Prostate gland (tissue), 2 donors: ENCODE measurements around the gene IFI35. TPM values are rescaled to one million over a fixed set of nuclear protein-coding genes. Genes with fewer than 3 reads are reported as not detected.

Experiments used
- DNase-seq: peaks from one replicate; pipeline ENCODE4 v3.0.0-alpha.2; 2019; ENCODE audit warnings: low spot score
- H3K27ac ChIP-seq, 2 donors: fragments of 200-600 bp; sonication (generic); 2 replicates each; pipeline ENCODE4 v1.5.1; 2017 to 2019
- H3K27me3 ChIP-seq: fragments of 200-600 bp; sonication (generic); replicated peaks from 2 replicates; pipeline ENCODE4 v1.5.1; 2019; ENCODE audit not compliant: insufficient read depth
- H3K36me3 ChIP-seq, 2 donors: fragments of 200-600 bp; sonication (generic); 1 replicate in 1 of 2; 2 replicates in 1 of 2; pipeline versions ENCODE4 v1.5.1 to v1.8.1; 2017 to 2019
- H3K4me1 ChIP-seq: fragments of 200-600 bp; sonication (generic); replicated peaks from 2 replicates; pipeline ENCODE4 v1.5.1; 2019
- H3K4me3 ChIP-seq, 2 donors: fragments of 200-600 bp; sonication (generic); 2 replicates each; pipeline ENCODE4 v1.5.1; 2017 to 2019
- H3K9me3 ChIP-seq: fragments of 200-600 bp; sonication (generic); 2 replicates; pipeline ENCODE4 v1.5.1; 2017
- POLR2A ChIP-seq: fragments of 450-650 bp; IDR thresholded peaks from one replicate; pipeline ENCODE4 v1.6.1; 2016; ENCODE audit warnings: antibody characterized with exemption, mild to moderate bottlenecking
- POLR2AphosphoS5 ChIP-seq: sonication (generic); formaldehyde crosslinking; IDR thresholded peaks from one replicate; pipeline ENCODE4 v1.6.1; 2017; ENCODE audit warnings: antibody characterized with exemption
- WGBS: methylation state at CpG from one replicate; pipeline ENCODE4 v1.1.5; 2018; 5-methylcytosine and 5-hydroxymethylcytosine counted together
- intact Hi-C: fragments of 100-400 bp; cut with DNase I; formaldehyde crosslinking; loops from one replicate; pipeline ENCODE4 v1.14.2; 2022
- total RNA-seq, 2 donors: library from RNA; depleted of rRNA; stranded (reverse); fragments of >200 nt; gene quantifications; one replicate each; pipeline ENCODE4 v1.1.0, GENCODE V29; 2016
- TF ChIP-seq, protein P1 (sequence below), 4 experiments: fragments of 200-600 bp in 2 of 4; fragments of 450-650 bp in 2 of 4; sonication (generic) in 2 of 4; IDR thresholded peaks; 1 replicate in 3 of 4; 2 replicates in 1 of 4; pipeline ENCODE4 v1.5.1; 2016 to 2019; ENCODE audit warnings: antibody characterized with exemption in 4 of 4, mild to moderate bottlenecking in 2 of 4, moderate library complexity in 2 of 4

The IFI35 gene
- total RNA-seq, 2 donors from 2014 or later, result 35.6 to 40.1 TPM

DNA sequence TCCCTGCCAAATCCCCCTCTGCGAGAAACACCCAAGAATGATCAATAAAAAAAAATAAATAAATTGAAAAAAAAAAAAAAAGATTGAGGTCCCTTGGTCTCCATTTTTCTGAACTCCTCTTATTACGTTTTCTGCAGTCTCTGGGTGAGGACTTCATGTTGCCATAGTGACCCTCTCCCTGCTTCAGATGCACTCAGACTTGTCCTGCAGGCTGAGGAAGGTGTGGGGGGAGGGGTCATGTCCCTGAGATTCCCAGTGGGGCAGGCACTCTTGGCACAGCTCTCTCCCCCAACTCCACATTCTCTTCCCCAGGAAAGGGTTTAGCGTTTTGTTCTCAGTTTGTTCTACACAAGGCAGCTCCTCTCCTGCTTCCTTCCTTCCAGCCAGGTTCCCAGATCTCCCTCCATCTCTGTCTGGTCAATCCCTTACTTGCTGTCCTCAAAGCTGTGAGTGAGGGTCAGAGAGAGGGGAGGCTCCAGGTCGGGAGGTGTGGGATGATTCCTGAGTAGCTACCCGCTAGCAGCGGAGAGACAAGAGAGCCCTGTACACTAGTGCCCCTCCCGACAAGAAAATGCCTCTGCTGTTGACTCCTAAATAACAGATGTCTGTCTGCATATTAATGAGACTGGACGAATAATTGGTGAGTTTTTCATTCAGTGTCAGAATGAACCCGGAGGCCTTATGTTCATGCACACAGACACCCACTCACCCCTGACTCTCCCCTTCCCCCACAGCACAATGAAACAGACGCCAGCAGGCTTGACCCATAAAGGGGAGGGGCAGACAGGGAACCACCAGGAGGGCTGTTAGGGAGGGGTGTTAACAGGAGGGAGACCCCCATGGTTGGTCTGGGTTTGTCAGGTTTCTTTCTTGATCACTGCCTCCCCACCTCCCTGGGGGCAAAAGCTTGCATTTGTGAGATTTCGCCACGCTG lies 27.6 kb downstream of the IFI35 start:
- H3K4me3 ChIP-seq, result no peak overlapping the region
- H3K27me3 ChIP-seq, result no peaks in the 10 kb centered on the region
- H3K36me3 ChIP-seq, result no peaks in the 10 kb centered on the region
- intact Hi-C loops, result no loop called here
- no peak for DNase-seq
- TF ChIP-seq, protein P1, sequence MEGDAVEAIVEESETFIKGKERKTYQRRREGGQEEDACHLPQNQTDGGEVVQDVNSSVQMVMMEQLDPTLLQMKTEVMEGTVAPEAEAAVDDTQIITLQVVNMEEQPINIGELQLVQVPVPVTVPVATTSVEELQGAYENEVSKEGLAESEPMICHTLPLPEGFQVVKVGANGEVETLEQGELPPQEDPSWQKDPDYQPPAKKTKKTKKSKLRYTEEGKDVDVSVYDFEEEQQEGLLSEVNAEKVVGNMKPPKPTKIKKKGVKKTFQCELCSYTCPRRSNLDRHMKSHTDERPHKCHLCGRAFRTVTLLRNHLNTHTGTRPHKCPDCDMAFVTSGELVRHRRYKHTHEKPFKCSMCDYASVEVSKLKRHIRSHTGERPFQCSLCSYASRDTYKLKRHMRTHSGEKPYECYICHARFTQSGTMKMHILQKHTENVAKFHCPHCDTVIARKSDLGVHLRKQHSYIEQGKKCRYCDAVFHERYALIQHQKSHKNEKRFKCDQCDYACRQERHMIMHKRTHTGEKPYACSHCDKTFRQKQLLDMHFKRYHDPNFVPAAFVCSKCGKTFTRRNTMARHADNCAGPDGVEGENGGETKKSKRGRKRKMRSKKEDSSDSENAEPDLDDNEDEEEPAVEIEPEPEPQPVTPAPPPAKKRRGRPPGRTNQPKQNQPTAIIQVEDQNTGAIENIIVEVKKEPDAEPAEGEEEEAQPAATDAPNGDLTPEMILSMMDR (IDR thresholded peaks at IDR 0.05), result no peak
- no peak for TF ChIP-seq POLR2A
- TF ChIP-seq POLR2AphosphoS5, result no peak
- no peak overlapping the region for H3K27ac ChIP-seq
- 47% methylated on average over 12 of the region's 12 CpGs for WGBS
- no peaks in the 10 kb centered on the region for H3K9me3 ChIP-seq
- no peaks in the 10 kb centered on the region for H3K4me1 ChIP-seq

DNA sequence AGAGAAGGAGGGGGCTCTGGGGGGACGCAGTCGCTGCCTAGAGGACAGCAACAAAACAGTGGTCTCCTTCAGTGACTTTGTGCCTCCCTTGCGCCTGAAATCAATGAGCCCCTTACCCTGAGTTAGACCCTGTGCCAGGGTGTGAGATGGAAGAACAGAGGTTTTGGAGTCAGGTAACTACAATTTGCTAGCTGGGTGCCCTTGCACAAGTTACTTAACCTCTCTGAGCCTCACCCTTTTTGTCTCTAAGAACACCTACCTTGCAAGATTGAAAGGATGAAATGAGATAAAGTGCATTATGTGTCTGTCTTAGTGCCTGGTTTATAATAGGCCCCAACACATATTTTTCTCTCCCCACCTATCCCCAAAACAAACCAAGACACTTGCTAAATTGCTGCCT lies 28.3 kb downstream of the IFI35 start:
- Histone ChIP-seq H3K36me3 (no peaks in the 10 kb centered on the region), H3K4me3 (no peak overlapping the region), H3K27ac (no peak overlapping the region), H3K27me3 (no peaks in the 10 kb centered on the region), H3K9me3 (no peaks in the 10 kb centered on the region), H3K4me1 (no peaks in the 10 kb centered on the region)
- TF ChIP-seq, protein P1 (IDR thresholded peaks at IDR 0.05), result no peak
- no peak for TF ChIP-seq POLR2A
- no peak for TF ChIP-seq POLR2AphosphoS5
- DNase-seq, result no peak
- WGBS, result 78% methylated on average over 3 of the region's 3 CpGs
- intact Hi-C loops, result no loop called here

- DNase-seq, result no peak
- intact Hi-C loops, result no loop called here
- Histone ChIP-seq H3K27ac (no peak overlapping the region), H3K36me3 (no peaks in the 10 kb centered on the region), H3K4me1 (no peaks in the 10 kb centered on the region), H3K27me3 (no peaks in the 10 kb centered on the region), H3K9me3 (no peaks in the 10 kb centered on the region), H3K4me3 (no peak overlapping the region)
- WGBS, result 90% methylated on average over 2 of the region's 2 CpGs
- TF ChIP-seq POLR2A (no peak), POLR2AphosphoS5 (no peak)
- TF ChIP-seq, protein P1 (IDR thresholded peaks at IDR 0.05), result no peak
These were observed 33.1 kb downstream of the IFI35 start for GRCh38 chr17:43039646-43040045.

- intact Hi-C loops, result no loop called here
- H3K27ac ChIP-seq, result no peak overlapping the region
- no peaks in the 10 kb centered on the region for H3K36me3 ChIP-seq
- H3K9me3 ChIP-seq, result no peaks in the 10 kb centered on the region
- no peaks in the 10 kb centered on the region for H3K27me3 ChIP-seq
- 76% methylated on average over 2 of the region's 2 CpGs for WGBS
- no peak overlapping the region for H3K4me3 ChIP-seq
- no peaks in the 10 kb centered on the region for H3K4me1 ChIP-seq
- DNase-seq, result no peak
- TF ChIP-seq POLR2A (no peak), POLR2AphosphoS5 (no peak)
- TF ChIP-seq, protein P1 (IDR thresholded peaks at IDR 0.05), result no peak
These were observed 34.1 kb downstream of the IFI35 start for GRCh38 chr17:43040655-43041054.
